Inflammatory macrophage (primary cell): ENCODE measurements around the gene TRIM22.

Experiments
- DNase-seq, 2 donors: peaks; one replicate each; pipeline ENCODE4 v3.0.0-alpha.2; 2020 to 2022

Gene TRIM22

DNA sequence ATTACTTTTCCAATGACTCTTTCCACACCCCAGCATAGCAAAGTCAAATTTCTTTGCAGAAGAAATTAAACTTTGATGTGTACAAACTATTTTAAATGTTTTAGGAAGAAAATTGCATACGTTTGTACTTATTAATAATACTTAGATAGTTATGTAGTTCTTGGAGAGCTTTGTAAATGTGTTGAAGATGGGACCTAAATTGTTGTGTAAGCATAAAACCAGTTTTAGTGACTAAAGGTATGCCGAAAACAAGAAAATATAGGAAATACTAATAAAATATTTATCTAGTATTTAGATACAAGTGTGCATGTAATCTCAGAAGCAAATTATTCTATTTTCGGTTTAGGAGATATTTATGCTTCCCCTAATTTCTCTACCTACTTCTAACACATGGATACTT lies 60.2 kb downstream of the TRIM22 start:
- DNase-seq: no peak

DNA sequence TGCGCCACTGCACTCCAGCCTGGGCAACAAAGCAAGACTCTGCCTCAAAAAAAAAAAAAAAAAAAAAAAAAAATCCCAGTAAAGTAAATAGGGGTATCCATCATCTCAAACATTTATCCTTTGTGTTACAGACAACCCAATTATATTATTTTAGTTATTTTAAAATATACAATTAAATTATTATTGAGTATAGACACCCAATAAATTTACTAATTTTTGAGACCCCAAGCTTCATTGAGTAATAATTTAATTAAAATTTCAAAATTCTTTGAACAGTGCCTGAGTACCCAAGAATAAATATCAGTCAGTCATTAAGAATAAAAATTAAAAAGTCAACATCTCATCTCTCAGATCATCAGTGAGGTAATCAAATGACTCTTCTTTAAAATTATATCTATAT lies 64.4 kb downstream of the TRIM22 start, which contains the start of gene OR52N4:
Gene OR52N4 (plus strand): TSS at position 301 of the 400 bp plus-strand sequence. CDS start 498 bp downstream, outside the sequence.
- DNase-seq: no peak
